Hepatocyte (in vitro differentiated cells): ENCODE measurements around the gene TCN2.

Experiments used
- CTCF ChIP-seq: fragments of 200-600 bp; sonication (generic); IDR thresholded peaks from 2 replicates; pipeline ENCODE4 v1.5.1; 2016; ENCODE audit warnings: antibody characterized with exemption, mild to moderate bottlenecking; ENCODE audit not compliant: poor library complexity
- EZH2 ChIP-seq: fragments of 200-600 bp; sonication (generic); IDR thresholded peaks from 2 replicates; pipeline ENCODE4 v1.6.1; 2016; ENCODE audit warnings: antibody characterized with exemption, mild to moderate bottlenecking, borderline replicate concordance
- EZH2phosphoT487 ChIP-seq: fragments of 200-600 bp; sonication (generic); IDR thresholded peaks from one replicate; pipeline ENCODE4 v1.6.1; 2018; ENCODE audit warnings: antibody characterized with exemption, mild to moderate bottlenecking, low read depth, moderate library complexity; ENCODE audit not compliant: unreplicated experiment, severe bottlenecking

GRCh38 chr22:30652852-30653251 lies 45.9 kb downstream of the TCN2 start:
- TF ChIP-seq CTCF (no peak), EZH2 (no peak), EZH2phosphoT487 (no peak)
